HG03520 (cell line): ENCODE results near the gene CAMTA1.
"Not testable (repeated sequence)": the region's sequence is repeated elsewhere in the genome, so short reads cannot be mapped to it uniquely, and the experiment has no call there.

Source experiments
- ATAC-seq: cut with Tn5 transposase; IDR thresholded peaks from one replicate; pipeline ENCODE4 v1.9.1; 2021; ENCODE audit warnings: mild to moderate bottlenecking, moderate library complexity; ENCODE audit not compliant: unreplicated experiment

The CAMTA1 gene

DNA sequence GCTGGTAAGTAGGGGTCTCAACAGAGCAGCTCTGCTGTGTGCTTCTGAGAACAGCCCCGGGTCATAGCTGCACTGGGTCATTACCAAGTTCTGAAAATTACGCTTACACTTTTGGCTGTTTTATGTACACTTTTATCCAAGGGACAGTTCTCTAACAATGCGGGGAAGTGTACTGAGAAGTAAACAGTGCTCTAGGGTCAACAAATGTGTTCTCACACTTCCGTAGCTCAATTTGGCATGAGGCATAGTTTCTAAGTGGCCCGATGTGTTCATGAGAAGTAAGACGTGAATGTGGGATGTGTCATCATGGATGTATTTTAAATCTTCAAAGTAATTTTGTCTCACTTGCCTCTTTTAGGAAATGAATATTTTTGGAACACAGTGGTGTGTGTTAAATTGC is 975.0 kb downstream of the CAMTA1 start:
- ATAC-seq: no peak

DNA sequence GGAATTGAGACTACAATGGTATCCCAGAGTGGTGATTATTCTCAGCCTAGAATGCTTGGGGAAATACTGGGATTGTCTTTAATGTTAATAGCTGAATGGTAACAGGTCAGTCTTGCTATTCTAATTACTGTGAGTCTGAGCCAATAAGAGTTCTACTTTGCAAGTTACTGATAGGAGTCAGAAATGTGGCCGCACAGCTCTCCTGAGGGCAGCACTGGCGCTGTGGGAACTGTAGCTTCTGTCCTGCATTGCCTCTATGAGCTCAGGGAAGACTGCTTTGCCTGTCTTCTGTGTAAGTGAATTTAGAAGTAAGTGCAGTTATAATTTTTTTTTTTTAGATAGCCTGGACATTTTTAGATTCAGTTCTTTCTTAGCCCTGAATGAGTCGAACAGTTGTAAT is 975.8 kb downstream of the CAMTA1 start:
- ATAC-seq: no peak

DNA sequence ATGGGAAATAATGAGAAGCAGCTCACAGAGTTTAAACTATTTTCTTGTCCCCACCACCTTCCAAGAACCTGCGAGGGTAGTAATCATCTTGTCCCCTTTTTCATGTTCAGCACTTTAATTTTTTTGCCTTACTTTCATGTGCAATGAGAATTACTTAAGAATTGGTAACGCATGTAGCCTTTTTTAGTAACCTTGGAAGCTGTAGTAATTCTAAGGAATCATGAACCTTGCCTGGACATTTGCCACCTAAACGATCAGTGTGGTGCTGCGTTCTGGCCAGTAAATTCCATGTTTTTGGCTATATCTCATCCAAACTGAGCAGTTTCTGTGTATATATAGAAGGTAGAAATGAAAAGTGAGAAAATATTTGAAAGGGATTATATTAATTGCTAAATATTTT is 981.9 kb downstream of the CAMTA1 start:
- no peak for ATAC-seq

DNA sequence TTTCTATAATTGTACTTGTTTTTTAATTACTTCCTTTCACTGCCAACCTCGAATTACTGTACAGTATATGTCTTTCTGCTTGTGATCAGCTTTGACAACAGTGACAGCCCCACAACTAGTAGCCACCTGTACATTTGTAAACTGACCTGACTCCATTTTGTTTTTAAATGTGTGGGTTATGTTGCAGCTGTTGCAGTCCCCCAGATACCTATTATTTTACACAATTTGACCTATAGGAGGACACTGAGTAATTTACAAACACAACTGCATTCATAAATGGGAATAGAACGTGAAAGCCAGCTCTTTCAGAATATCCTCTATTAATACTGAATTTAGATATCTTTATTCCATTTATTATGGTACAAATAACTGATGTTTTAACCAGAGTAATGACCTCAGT is 983.3 kb downstream of the CAMTA1 start:
- ATAC-seq: no peak

DNA sequence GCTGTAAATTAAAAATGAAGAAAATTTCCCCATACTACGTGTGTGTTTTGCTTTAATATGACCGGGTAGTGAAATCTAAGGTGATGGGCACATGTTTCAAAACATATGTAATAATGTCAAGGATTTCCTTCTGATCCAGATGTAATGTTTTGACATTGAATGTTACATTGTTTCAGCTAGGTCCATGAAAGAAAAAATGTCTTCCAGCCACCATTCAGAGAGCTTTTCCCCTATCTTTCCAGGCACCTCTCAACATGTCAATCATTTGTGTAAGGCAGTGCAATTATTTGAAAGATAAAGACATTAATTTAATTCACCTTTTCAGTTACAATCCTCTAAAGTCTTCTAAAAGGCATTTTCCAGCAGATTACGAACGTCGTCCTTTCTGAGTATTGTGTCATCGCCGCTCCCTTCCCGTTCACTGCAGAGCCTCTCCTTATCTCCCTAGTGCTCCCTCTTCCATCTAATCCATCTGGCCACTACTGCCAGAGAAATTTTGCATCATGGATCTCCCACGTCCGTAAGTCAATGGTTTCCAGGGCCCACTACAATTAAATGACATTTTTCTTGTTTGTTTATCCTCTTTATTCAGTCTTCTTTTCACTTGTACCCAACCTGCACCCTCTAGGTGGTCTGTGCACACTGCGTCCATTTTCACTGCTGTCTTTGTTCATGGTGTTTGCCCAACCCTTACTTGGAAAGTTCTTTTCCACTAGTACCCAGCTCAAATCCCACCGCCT is 984.6 kb downstream of the CAMTA1 start:
- no peak for ATAC-seq

DNA sequence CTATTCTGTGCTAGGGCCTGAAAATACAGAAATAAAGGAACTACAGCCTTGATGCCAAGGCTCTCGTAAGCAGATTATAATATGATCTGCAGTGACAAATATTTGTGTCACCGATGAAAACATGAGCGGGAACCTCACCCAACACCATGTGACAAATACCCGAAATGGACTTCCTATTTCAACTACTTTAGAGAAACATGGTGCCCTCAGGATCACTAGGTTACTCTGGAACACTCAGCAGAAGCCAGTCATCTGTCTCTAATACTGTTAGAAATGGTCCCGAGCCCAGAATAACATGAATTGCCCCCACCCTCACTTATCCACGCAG is 985.4 kb downstream of the CAMTA1 start:
- peak; percentile 16 for ATAC-seq

DNA sequence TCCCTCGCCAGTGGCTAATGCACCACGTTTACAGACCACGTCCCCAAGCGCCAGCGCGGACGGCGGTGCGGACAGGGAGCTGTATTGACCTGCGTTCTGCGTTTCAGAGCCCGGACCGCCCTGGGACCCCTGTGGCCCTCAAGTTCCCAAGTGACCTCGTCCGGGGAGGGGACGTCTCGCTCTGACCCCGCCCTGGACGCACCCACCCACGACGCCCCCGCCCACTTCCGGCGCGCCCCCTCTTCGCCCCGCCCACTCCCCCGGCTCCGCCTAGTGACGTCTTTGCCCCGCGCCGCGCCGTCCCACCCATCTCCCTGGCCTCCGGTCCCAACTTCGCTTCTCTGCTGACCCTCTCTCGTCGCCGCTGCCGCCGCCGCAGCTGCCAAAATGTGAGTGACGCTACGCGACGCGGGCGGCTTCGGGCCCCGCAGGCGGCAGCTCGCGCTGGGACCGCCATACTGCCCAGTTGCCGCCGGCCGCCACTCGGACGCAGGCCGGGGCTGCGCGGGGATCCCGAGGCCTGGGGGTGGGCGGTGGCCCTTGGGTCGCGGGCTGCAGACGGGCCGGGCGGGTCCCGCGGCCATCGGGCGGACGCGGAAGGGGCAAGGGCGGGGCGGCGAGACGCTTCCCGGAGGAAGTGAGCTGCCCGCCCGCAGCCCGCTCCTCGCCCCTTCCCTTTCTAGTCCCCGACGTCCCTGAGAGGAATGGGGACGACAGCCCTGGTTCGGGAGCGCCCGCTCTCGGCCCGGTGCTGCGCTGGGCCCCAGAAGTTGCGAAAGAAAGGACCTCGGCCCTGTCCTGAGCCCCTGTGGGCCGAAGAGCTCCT is 986.0 kb downstream of the CAMTA1 start, which contains the start of gene VAMP3:
Gene VAMP3, plus strand, starts transcription at position 300 of the 826 bp plus-strand sequence. Its CDS starts 88 bp downstream, at position 388.
- peak; percentile 71 for ATAC-seq

DNA sequence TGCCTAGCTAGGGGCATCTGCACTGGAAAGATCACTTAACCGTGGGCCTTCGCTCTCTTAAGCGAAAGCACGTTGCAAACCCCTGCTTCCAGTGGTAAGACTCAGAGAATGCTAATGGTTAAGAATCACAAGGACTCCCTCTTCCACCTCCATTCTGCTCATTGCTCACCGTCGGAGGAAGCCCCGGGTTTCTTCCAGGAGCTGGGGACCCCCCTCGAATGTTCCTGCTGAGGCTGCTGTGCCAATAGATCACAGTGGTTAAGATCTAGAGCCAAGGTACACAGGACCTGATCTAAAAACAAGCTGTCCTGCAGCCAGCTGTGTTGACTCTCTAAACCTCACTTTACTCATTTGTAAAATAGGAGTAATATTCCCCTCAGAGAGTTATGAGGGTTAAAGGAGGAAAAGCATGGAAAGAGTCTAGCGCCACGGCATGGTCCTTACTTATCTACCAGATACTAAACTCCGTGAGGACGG is 986.6 kb downstream of the CAMTA1 start:
- no peak for ATAC-seq

DNA sequence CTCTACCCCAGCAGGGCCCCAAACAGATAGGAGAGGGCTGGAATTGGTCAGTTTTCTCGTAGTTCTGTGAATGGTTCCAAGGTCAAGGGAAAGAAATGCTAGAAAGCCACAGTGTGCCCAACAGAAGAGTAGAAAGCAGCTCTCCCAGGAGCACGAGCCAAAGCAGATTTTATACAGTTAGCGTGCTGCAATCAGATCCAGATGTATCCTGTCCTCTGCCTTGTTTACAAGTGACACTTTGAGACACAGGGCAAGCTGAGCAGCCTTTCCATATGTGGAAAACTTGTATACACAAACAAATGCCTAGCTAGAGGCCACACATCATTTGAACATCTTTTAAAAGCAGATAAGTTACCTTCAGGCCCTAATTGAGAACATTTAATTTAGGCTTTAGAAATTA is 992.3 kb downstream of the CAMTA1 start:
- no peak for ATAC-seq

DNA sequence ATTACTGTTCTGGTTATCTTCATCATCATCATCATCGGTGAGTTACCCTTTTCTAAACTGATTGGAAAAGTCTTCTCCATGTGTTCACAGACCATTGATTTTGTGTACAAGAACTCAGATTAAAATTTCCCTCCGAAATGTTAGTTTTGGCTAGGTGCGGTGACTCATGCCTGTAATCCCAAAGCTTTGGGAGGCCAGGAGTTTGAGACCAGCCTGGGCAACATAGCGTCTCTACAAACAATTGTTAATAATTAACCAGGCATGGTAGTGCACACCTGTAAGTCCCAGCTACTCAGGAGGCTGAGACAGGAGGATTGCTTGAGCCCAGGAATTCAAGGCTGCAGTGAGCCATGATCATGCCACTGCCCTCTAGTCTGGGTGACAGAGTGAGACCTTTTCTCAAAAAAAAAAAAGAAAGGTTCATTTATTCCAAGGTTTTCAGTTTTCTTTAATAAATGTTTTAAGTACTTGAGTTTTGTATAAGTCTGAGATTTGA is 992.9 kb downstream of the CAMTA1 start:
- ATAC-seq: no peak

DNA sequence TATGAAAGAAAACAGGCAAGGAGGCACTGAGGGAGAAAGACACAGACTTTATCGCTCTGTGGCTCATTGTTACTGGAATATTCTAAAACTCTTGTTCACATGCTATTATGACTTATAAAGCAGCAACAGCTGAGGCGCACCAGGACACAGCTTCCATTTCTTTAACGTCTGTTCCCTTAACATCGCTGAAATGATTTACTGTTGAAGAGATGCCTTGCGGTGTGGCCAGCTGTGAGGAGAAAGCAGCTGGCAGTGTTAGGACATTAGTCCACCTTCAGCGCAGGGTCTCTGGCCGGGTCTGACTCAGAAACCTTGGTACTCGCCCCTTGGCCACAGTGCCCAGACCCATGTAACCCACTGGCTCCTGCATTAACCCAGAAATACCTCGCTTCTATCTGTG is 995.7 kb downstream of the CAMTA1 start:
- ATAC-seq: no peak

DNA sequence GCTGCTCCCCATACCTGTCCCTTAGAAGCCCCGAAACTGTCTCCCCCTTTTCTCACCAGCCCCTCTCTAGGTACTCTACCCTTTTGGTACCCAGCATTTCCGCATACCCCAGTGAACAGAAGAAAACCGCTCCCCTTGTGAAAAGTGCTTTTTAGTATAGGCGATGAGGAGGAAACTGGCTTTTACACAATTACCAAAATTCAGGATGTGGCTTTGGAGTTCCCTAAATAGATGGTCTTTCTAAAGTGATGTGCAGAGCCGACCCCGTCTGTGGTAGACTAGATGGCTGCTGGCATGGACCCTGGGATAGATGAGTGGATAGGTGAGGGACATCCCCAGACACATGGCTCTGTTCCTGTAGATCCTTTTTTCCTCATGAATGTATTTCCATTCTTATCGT is 996.2 kb downstream of the CAMTA1 start:
- ATAC-seq: no peak

DNA sequence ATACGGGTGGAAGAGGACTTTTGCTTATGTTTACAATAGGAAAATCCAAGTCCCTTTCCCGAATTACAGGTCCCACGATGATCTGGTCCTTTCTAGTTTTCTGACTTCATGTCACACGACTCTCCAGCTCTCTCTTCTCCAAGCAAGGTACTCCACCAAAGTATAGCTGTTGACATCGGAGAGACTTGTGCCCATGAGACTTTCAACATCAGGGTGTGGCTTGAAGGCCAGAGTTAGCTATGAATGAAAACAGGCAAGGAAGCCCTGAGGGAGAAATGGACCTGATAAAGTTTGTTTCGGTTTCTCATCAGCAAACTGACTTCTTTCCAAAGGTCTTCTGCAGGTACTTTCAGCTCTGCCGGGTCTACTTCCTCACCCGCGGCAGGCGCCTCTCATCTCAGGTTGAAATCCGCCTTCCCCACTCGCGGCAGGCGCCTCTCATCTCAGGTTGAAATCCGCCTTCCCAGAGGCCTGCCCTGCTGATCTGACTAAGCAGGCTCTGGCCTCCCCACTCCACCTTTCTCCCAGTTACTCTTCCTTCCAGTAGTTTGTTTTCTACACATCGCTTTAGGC is 996.8 kb downstream of the CAMTA1 start:
- ATAC-seq: no peak

DNA sequence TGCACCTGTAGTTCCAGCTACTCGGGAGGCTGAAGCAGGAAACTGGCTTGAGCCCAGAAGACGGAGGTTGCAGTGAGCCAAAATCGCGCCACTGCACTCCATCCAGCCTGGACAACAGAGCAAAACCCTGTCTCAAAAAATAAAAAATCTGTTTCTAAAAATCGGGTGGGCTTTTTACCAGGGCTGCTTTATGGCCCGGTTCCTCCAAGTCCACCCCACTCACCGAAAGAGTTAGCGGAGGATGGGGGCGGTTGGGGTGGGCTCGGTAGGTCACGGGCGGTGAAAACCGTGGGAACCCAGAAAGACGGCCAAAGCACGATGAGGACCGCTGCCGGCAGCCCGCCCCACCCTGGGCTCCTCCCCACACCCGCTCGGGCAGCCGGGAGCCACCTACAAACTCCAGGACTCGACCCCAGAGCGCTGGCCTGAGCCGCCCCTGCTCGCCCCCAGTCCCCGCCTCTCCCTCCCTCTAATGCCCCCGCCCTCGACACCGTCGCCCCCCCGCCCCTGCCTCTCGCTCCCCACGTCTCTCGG is 998.0 kb downstream of the CAMTA1 start:
- ATAC-seq: no peak

DNA sequence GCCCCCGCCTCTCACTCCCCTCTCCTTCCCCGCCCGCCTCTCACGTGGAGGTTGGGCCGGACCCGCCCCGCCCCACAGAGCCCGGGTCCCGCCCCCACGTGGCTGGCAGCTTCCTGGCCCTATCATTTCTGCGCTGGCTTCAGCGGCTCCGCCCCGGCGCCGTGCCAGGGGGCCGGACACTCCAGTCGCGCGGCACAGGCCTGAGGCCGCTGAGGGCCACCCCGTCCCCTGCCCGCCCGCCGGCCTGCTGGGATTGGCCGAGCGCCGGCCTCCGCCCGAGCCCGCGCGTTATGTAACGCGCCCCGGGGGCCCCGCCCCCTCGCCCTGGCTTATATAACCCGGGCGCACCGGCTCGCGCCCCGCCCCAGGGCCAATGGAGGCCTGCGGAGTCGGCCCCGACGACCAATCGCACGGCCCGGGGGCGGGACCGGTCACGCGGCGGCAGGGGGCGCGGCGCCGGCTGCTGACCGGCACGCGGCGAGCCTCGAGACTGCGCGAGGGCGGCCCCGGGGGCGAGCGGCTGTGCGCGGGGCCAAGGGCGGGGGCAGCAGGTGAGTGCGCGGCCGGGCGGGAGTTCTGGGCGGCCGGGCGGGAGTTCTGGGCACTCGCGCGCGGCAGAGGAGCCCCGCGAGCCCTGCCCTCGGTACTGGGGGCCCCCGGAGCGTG is 998.7 kb downstream of the CAMTA1 start, which contains the start of gene PER3:
Gene PER3, plus strand, starts transcription at position 466 of the 666 bp plus-strand sequence. CDS start 587 bp downstream, outside the sequence.
- peak; percentile 89 for ATAC-seq

DNA sequence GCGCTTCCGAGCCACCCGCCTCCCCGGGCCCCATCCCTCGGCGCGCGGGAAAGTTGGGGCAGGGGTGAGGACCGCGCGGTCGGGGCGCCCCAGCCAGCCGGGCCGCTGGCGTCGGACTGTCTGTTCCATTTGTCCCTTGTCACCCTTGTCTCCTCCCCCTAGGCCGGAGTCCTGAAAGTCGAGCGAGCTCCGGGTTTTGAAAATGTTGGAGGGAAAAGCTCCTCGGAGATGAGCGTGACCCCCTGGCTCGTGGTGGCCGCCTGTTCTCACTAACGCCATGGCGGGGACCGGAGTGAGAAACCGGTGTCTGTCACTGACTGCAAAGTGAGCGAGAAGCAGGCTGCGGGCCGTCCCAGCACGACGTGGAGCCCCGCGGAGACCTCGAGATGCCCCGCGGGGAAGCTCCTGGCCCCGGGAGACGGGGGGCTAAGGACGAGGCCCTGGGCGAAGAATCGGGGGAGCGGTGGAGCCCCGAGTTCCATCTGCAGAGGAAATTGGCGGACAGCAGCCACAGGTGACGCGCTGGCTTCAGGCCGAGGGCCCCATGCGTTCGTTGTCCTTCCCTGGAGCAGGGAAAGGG is 999.3 kb downstream of the CAMTA1 start:
- no peak for ATAC-seq

DNA sequence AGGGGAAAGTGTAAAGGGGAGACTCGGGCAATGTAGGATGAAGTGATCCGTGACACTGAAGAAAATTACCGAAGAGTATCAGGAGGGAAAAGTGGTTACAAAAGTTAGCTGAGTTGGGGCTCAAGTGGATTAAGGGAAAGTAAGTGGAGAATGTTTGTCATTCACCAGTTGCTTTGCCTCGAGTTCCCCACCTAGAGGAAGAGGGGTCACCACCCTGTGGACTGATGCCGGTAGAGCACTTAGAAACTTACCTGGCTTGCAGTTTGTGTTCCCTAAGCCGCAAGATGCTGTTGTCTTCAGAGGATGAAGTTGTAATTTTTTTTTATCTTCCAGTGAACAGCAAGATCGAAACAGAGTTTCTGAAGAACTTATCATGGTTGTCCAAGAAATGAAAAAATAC is 999.9 kb downstream of the CAMTA1 start:
- ATAC-seq: no peak

DNA sequence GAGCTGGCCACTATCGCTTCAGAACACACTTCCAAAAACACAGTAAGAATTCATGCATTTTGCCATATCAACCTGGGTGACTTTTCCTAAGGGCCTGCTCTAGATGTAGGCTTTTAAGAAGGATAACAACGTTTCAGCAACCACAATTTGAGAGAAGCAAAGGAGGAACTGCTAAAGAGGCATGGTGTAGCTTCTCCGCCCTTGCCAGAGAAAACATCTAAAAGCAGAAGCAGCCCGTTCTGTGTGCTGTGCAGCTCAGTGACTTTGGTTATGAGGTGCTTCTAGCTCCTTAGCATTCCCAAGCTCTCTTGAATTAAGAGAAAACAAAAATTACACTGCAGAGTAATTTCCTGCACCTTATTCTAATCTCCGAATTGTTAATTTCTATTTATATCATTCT is 1001.5 kb downstream of the CAMTA1 start:
- ATAC-seq: no peak

DNA sequence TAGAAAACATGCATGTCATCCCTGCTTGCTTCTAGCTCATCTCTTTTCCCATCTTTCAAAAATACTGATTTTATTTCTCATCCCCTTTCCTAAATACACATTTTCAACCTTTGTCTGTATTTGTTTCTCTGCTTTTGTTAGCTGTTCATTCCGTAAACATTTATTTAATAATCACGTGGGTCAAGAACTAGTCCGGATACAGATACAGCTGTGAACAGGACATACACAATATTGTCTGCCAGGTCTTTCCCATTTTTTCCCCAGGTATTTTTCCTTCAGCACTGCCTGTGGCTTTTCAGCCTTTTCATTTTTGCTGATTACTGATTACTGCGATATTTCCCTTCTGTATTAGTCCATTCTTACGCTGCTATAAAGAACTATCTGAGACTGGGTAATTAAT is 1004.6 kb downstream of the CAMTA1 start:
- ATAC-seq: no peak

DNA sequence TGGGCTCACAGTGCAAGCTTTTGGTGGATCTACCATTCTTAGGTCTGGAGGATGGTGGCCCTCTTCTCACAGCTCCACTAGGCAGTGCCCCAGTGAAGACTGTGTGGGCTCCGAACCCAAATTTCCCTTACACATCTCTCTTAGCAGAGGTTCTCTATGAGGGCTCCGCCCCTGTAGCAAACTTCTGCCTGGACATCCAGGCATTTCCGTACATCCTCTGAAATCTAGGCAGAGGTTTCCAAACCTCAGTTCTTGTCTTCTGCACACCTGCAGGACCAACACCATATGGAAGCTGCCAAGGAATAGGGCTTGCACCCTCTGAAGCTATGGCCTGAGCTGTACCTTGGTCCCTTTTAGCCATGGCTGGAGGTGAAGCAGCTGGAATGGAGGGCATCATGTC is 1005.8 kb downstream of the CAMTA1 start:
- ATAC-seq: not testable (repeated sequence)
